A549 treated with AZD9567 at 1 μM for 4 hours (cell line): ENCODE measurements around the gene PIP5K1A. TPM values are rescaled to one million over a fixed set of nuclear protein-coding genes. Genes with fewer than 3 reads are reported as not detected.

Experiments used
- total RNA-seq: library from RNA; stranded (reverse); fragments of 200-300 nt; extraction: Qiagen RNA extraction; gene quantifications from 5 replicates; pipeline ENCODE4 v1.2.3, GENCODE V29; 2022; ENCODE audit not compliant: insufficient read depth

PIP5K1A gene
- 45.2 to 70.0 TPM (median 47.0 TPM) in 5 replicates for total RNA-seq

GRCh38 chr1:151198254-151199127 is at the start of gene PIP5K1A:
Gene PIP5K1A, plus strand, starts transcription at chr1:151198552. Its CDS starts 445 bp downstream, at chr1:151198997.

GRCh38 chr1:151156515-151156819 is 41.9 kb upstream of the PIP5K1A start, which contains the start of gene TNFAIP8L2:
Gene TNFAIP8L2, plus strand, starts transcription at chr1:151156649. Its CDS starts 2,049 bp downstream, at chr1:151158698.

GRCh38 chr1:151165738-151166504 is 32.4 kb upstream of the PIP5K1A start, which contains the start of the genes LYSMD1 and SCNM1:
Gene LYSMD1, minus strand, starts transcription at chr1:151165902. Its CDS starts 644 bp downstream, at chr1:151165258.
Gene SCNM1, plus strand, starts transcription at chr1:151166144. Its CDS starts 9 bp downstream, at chr1:151166153.

GRCh38 chr1:151175863-151176262 is 22.5 kb upstream of the PIP5K1A start, which contains the start of gene TMOD4:
Gene TMOD4, minus strand, starts transcription at chr1:151175981. Its CDS starts 1,106 bp downstream, at chr1:151174875.

GRCh38 chr1:151189637-151190445 is 8.5 kb upstream of the PIP5K1A start, which contains the start of gene VPS72:
Gene VPS72, minus strand, starts transcription at chr1:151190197. Its CDS starts 76 bp downstream, at chr1:151190121.

GRCh38 chr1:151254217-151255213 is 56.2 kb downstream of the PIP5K1A start, which contains the start of gene PSMD4:
Gene PSMD4, plus strand, starts transcription at chr1:151254734. Its CDS starts 49 bp downstream, at chr1:151254783.

GRCh38 chr1:151281969-151282882 is 83.9 kb downstream of the PIP5K1A start, which contains the start of gene ZNF687:
Gene ZNF687, plus strand, starts transcription at chr1:151282299. Its CDS starts 3,993 bp downstream, at chr1:151286292.

Other genes starting within 250 kb of the PIP5K1A start
- gene CERS2, start 223.7 kb upstream of the PIP5K1A start, total RNA-seq, result 226 to 237 TPM (median 232 TPM) in 5 replicates
- 0.77 to 1.2 TPM (median 0.81 TPM) in 4 of 5 replicates, not detected in the other for gene ANXA9, start 216.3 kb upstream of the PIP5K1A start, total RNA-seq
- 2.3 to 3.6 TPM (median 2.9 TPM) in 5 replicates for gene MINDY1, start 191.7 kb upstream of the PIP5K1A start, total RNA-seq
- 11.1 to 15.2 TPM (median 14.6 TPM) in 5 replicates for gene PRUNE1, start 190.1 kb upstream of the PIP5K1A start, total RNA-seq
- gene BNIPL, start 162.0 kb upstream of the PIP5K1A start, total RNA-seq, result 0.03 to 0.28 TPM (median 0.12 TPM) in 4 of 5 replicates, not detected in the other
- gene C1orf56, start 150.8 kb upstream of the PIP5K1A start, total RNA-seq, result 4.1 to 8.4 TPM (median 6.6 TPM) in 5 replicates
- gene CDC42SE1, start 138.9 kb upstream of the PIP5K1A start, total RNA-seq, result 72.3 to 96.4 TPM (median 74.4 TPM) in 5 replicates
- 10.9 to 14.5 TPM (median 13.4 TPM) in 5 replicates for gene MLLT11, start 138.2 kb upstream of the PIP5K1A start, total RNA-seq
- gene GABPB2, start 127.8 kb upstream of the PIP5K1A start, total RNA-seq, result 2.9 to 3.5 TPM (median 3.1 TPM) in 5 replicates
- 1.7 to 2.2 TPM (median 1.9 TPM) in 4 of 5 replicates, not detected in the other for gene SEMA6C, start 51.9 kb upstream of the PIP5K1A start, total RNA-seq
- not detected in 5 replicates for gene TNFAIP8L2, start 41.9 kb upstream of the PIP5K1A start, total RNA-seq
- 5.0 to 8.2 TPM (median 5.4 TPM) in 5 replicates for gene LYSMD1, start 32.6 kb upstream of the PIP5K1A start, total RNA-seq
- 47.1 to 48.4 TPM (median 47.7 TPM) in 5 replicates for gene SCNM1, start 32.4 kb upstream of the PIP5K1A start, total RNA-seq
- 0.21 to 0.34 TPM (median 0.23 TPM) in 4 of 5 replicates, not detected in the other for gene TMOD4, start 22.6 kb upstream of the PIP5K1A start, total RNA-seq
- gene VPS72, start 8.4 kb upstream of the PIP5K1A start, total RNA-seq, result 41.8 to 48.0 TPM (median 42.8 TPM) in 5 replicates
- gene PSMD4, start 56.2 kb downstream of the PIP5K1A start, total RNA-seq, result 184 to 202 TPM (median 199 TPM) in 5 replicates
- 13.5 to 17.1 TPM (median 14.8 TPM) in 5 replicates for gene ZNF687, start 83.7 kb downstream of the PIP5K1A start, total RNA-seq
- gene PI4KB, start 128.9 kb downstream of the PIP5K1A start, total RNA-seq, result 20.5 to 25.9 TPM (median 24.3 TPM) in 5 replicates
- 18.9 to 22.7 TPM (median 20.7 TPM) in 5 replicates for gene RFX5, start 148.7 kb downstream of the PIP5K1A start, total RNA-seq
- gene SELENBP1, start 174.2 kb downstream of the PIP5K1A start, total RNA-seq, result 6.0 to 7.1 TPM (median 6.9 TPM) in 5 replicates
- gene PSMB4, start 201.0 kb downstream of the PIP5K1A start, total RNA-seq, result 354 to 439 TPM (median 422 TPM) in 5 replicates